Vagina (tissue), 2 donors: ENCODE data around the gene SEBOX. TPM values are rescaled to one million over a fixed set of nuclear protein-coding genes. Genes with fewer than 3 reads are reported as not detected.
A peak's percentile ranks its signal among the peaks of the same experiment; 100 is the strongest.

ENCODE experiments used
- DNase-seq, 2 donors: peaks; one replicate each; pipeline ENCODE4 v3.0.0-alpha.2; 2017; ENCODE audit errors: extremely low spot score in 2 of 2
- H3K27ac ChIP-seq: fragments of 200-600 bp; sonication (generic); one replicate; pipeline ENCODE4 v1.5.1; 2019
- H3K27me3 ChIP-seq: fragments of 200-600 bp; sonication (generic); one replicate; pipeline ENCODE4 v1.5.1; 2019
- H3K36me3 ChIP-seq, 2 donors: fragments of 200-600 bp; sonication (generic); one replicate each; pipeline ENCODE4 v1.5.1; 2017 to 2019
- H3K4me1 ChIP-seq: fragments of 200-600 bp; sonication (generic); one replicate; pipeline ENCODE4 v1.5.1; 2019
- H3K4me3 ChIP-seq, 2 donors: fragments of 200-600 bp; sonication (generic); 1 replicate in 1 of 2; 2 replicates in 1 of 2; pipeline ENCODE4 v1.5.1; 2016 to 2019
- H3K9me3 ChIP-seq: fragments of 200-600 bp; sonication (generic); one replicate; pipeline ENCODE4 v1.5.1; 2019
- CTCF ChIP-seq, 3 experiments: fragments of 450-650 bp in 2 of 3; fragments of 200-600 bp in 1 of 3; sonication (generic) in 1 of 3; IDR thresholded peaks; one replicate each; pipeline ENCODE4 v1.5.1; 2017 to 2019; ENCODE audit warnings: antibody characterized with exemption in 3 of 3, mild to moderate bottlenecking in 2 of 3, moderate library complexity in 2 of 3
- POLR2A ChIP-seq, 2 donors: fragments of 450-650 bp; IDR thresholded peaks; one replicate each; pipeline ENCODE4 v1.6.1; 2017; ENCODE audit warnings: antibody characterized with exemption in 2 of 2, mild to moderate bottlenecking in 2 of 2, moderate library complexity in 2 of 2
- POLR2AphosphoS5 ChIP-seq, 2 donors: sonication (generic); formaldehyde crosslinking; IDR thresholded peaks; one replicate each; pipeline ENCODE4 v1.9.0; 2017; ENCODE audit warnings: antibody characterized with exemption in 2 of 2, mild to moderate bottlenecking in 2 of 2, low read depth in 1 of 2; ENCODE audit not compliant: insufficient read depth in 1 of 2
- intact Hi-C: fragments of 100-400 bp; cut with DNase I; formaldehyde crosslinking; loops from one replicate; pipeline ENCODE4 v1.15.1; 2023
- total RNA-seq: library from RNA; depleted of rRNA; stranded (reverse); fragments of >200 nt; gene quantifications from one replicate; pipeline ENCODE4 v1.2.3, GENCODE V29; 2016

The SEBOX gene
- total RNA-seq, 1 donor from 2014 or later: not detected

- Histone ChIP-seq H3K4me1 (peaks cover 17% of the 10 kb centered on the region), H3K27ac (peak overlapping the region; percentile 71), H3K36me3 (no peaks in the 10 kb centered on the region), H3K4me3 (peak overlapping the region; percentile 50 to 72), H3K9me3 (no peaks in the 10 kb centered on the region), H3K27me3 (no peaks in the 10 kb centered on the region)
- TF ChIP-seq POLR2A (IDR thresholded peaks at IDR 0.05): no peak
- no peak for TF ChIP-seq CTCF (IDR thresholded peaks at IDR 0.05)
- no peak for TF ChIP-seq POLR2AphosphoS5 (IDR thresholded peaks at IDR 0.05; ENCODE audit: insufficient read depth in 1 of 2, low read depth in 1 of 2)
- intact Hi-C loops: no loop called here
- no peak for DNase-seq
These were observed 7.4 kb upstream of the SEBOX start for GRCh38 chr17:28372203-28372944.

GRCh38 chr17:28371245-28372202, 6.5 kb upstream of the SEBOX start, which contains the start of gene SARM1:
TSS of gene SARM1 (plus strand) at chr17:28371694. CDS start at chr17:28372033, 339 bp downstream.
- Histone ChIP-seq H3K27ac (peak within 1 kb of the TSS; percentile 71), H3K4me3 (peak within 1 kb of the TSS; percentile 50 to 72), H3K4me1 (peaks cover 17% of the 10 kb centered on the region), H3K36me3 (no peaks in the 10 kb centered on the region), H3K9me3 (no peaks in the 10 kb centered on the region), H3K27me3 (no peaks in the 10 kb centered on the region)
- TF ChIP-seq POLR2AphosphoS5 (IDR thresholded peaks at IDR 0.05; ENCODE audit: insufficient read depth in 1 of 2, low read depth in 1 of 2): peak in 1 of 2 donors; percentile 52
- no peak for TF ChIP-seq POLR2A (IDR thresholded peaks at IDR 0.05)
- DNase-seq: no peak
- intact Hi-C loops: no loop called here

GRCh38 chr17:28370744-28371103, 5.7 kb upstream of the SEBOX start:
- H3K4me3 ChIP-seq: peak overlapping the region in 1 of 2 donors; percentile 50
- intact Hi-C loops: no loop called here
- TF ChIP-seq CTCF (IDR thresholded peaks at IDR 0.05) (no peak), POLR2AphosphoS5 (IDR thresholded peaks at IDR 0.05; ENCODE audit: insufficient read depth in 1 of 2, low read depth in 1 of 2) (no peak), POLR2A (IDR thresholded peaks at IDR 0.05) (no peak)
- H3K27me3 ChIP-seq: no peaks in the 10 kb centered on the region
- no peak for DNase-seq
- no peaks in the 10 kb centered on the region for H3K9me3 ChIP-seq
- peak overlapping the region; percentile 53 for H3K27ac ChIP-seq
- peaks cover 17% of the 10 kb centered on the region for H3K4me1 ChIP-seq
- no peaks in the 10 kb centered on the region for H3K36me3 ChIP-seq

GRCh38 chr17:28370035-28370743, 5.2 kb upstream of the SEBOX start, which contains the start of gene VTN:
TSS of gene VTN (minus strand) at chr17:28370307. CDS start at chr17:28370203, 104 bp downstream.
- Histone ChIP-seq H3K4me1 (peaks cover 17% of the 10 kb centered on the region), H3K4me3 (peak within 1 kb of the TSS; percentile 50 to 72)

More at GRCh38 chr17:28370035-28370743, 5.2 kb upstream of the SEBOX start, which contains the start of gene VTN:
- no peak for TF ChIP-seq CTCF (IDR thresholded peaks at IDR 0.05)
- TF ChIP-seq POLR2A (IDR thresholded peaks at IDR 0.05): no peak
- TF ChIP-seq POLR2AphosphoS5 (IDR thresholded peaks at IDR 0.05; ENCODE audit: insufficient read depth in 1 of 2, low read depth in 1 of 2): no peak
- Histone ChIP-seq H3K9me3 (no peaks in the 10 kb centered on the region), H3K27ac (peak within 1 kb of the TSS; percentile 53), H3K27me3 (no peaks in the 10 kb centered on the region), H3K36me3 (no peaks in the 10 kb centered on the region)
- DNase-seq: no peak
- intact Hi-C loops: no loop called here
